ENCODE measurements around the gene CBY2.

GRCh38 chr13:45707516-45708100, 5.5 kb downstream of the CBY2 start:
- TF ChIP-seq, protein P1, sequence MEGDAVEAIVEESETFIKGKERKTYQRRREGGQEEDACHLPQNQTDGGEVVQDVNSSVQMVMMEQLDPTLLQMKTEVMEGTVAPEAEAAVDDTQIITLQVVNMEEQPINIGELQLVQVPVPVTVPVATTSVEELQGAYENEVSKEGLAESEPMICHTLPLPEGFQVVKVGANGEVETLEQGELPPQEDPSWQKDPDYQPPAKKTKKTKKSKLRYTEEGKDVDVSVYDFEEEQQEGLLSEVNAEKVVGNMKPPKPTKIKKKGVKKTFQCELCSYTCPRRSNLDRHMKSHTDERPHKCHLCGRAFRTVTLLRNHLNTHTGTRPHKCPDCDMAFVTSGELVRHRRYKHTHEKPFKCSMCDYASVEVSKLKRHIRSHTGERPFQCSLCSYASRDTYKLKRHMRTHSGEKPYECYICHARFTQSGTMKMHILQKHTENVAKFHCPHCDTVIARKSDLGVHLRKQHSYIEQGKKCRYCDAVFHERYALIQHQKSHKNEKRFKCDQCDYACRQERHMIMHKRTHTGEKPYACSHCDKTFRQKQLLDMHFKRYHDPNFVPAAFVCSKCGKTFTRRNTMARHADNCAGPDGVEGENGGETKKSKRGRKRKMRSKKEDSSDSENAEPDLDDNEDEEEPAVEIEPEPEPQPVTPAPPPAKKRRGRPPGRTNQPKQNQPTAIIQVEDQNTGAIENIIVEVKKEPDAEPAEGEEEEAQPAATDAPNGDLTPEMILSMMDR (IDR thresholded peaks at IDR 0.05) = no peak
- TF ChIP-seq POLR2A (IDR thresholded peaks at IDR 0.05) = no peak
